HEK293 (cell line): Measurements from ENCODE around the gene CCHCR1.
A peak's percentile ranks its signal among the peaks of the same experiment; 100 is the strongest.

Experiments
- KLF10 ChIP-seq: fragments of 450-650 bp; IDR thresholded peaks from 2 replicates; pipeline ENCODE4 v1.5.1; 2018; ENCODE audit warnings: missing biosample characterization, mild to moderate bottlenecking, missing genetic modification characterization
- TSHZ1 ChIP-seq: fragments of 450-650 bp; formaldehyde crosslinking; IDR thresholded peaks from 2 replicates; pipeline ENCODE4 v1.5.1; 2016; ENCODE audit warnings: missing biosample characterization, missing genetic modification characterization, borderline replicate concordance
- ZNF175 ChIP-seq: fragments of 450-650 bp; formaldehyde crosslinking; IDR thresholded peaks from 2 replicates; pipeline ENCODE4 v1.5.1; 2016; ENCODE audit warnings: missing biosample characterization, missing genetic modification characterization
- ZNF24 ChIP-seq: fragments of 450-650 bp; formaldehyde crosslinking; IDR thresholded peaks from 2 replicates; pipeline ENCODE4 v1.5.1; 2016; ENCODE audit warnings: missing biosample characterization, missing genetic modification characterization
- ZNF302 ChIP-seq: fragments of 450-650 bp; formaldehyde crosslinking; IDR thresholded peaks from 2 replicates; pipeline ENCODE4 v1.5.1; 2016; ENCODE audit warnings: missing biosample characterization, missing genetic modification characterization, low read depth
- ZNF311 ChIP-seq: fragments of 450-650 bp; formaldehyde crosslinking; IDR thresholded peaks from 2 replicates; pipeline ENCODE4 v1.5.1; 2017; ENCODE audit warnings: missing biosample characterization, missing genetic modification characterization, borderline replicate concordance
- ZNF707 ChIP-seq: fragments of 450-650 bp; formaldehyde crosslinking; IDR thresholded peaks from 2 replicates; pipeline ENCODE4 v1.5.1; 2016; ENCODE audit warnings: missing biosample characterization, missing genetic modification characterization
- TF ChIP-seq, protein P1 (sequence below): fragments of 450-650 bp; formaldehyde crosslinking; IDR thresholded peaks from 2 replicates; pipeline ENCODE4 v1.5.1; 2016; ENCODE audit warnings: missing biosample characterization, missing genetic modification characterization
- TF ChIP-seq, protein P2 (sequence below): fragments of 450-650 bp; formaldehyde crosslinking; IDR thresholded peaks from 2 replicates; pipeline ENCODE4 v1.5.1; 2016; ENCODE audit warnings: missing biosample characterization, missing genetic modification characterization
- TF ChIP-seq, protein P3 (sequence below): fragments of 450-650 bp; formaldehyde crosslinking; conservative IDR thresholded peaks from 2 replicates; pipeline ENCODE4 v1.5.1; 2016; ENCODE audit warnings: low read depth, missing biosample characterization, missing genetic modification characterization
- TF ChIP-seq, protein P4 (sequence below): fragments of 450-650 bp; formaldehyde crosslinking; IDR thresholded peaks from 2 replicates; pipeline ENCODE4 v1.5.1; 2016; ENCODE audit warnings: missing biosample characterization, missing genetic modification characterization

DNA sequence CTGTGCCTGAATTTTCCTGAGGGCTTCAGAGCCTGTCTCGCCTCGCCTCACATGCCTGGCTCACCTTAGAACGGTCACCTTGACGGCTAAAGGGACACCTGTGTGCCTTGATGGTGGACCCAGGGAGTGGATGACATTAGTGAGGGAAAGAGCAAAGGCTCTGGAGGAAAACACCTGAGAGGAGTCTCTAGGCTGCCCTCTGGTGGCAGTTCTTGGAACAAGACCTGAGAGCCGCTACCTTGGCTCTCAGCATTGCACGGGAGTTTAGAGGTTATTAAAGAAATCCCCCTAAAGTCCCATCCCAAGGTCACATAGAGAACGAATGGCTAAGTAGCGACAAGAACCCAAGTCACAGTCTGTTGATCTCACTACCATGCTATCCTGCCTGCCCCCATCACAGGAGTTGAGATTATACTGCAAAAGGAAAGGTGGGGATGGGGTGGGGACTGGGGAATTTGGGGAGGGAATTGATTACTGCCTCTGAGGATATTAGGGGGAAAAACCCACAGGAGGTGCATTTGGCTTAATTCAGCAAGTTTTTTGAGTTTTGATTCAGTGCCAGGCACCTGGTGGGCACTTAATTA lies 29.4 kb downstream of the CCHCR1 start:
- TF ChIP-seq, protein P1, sequence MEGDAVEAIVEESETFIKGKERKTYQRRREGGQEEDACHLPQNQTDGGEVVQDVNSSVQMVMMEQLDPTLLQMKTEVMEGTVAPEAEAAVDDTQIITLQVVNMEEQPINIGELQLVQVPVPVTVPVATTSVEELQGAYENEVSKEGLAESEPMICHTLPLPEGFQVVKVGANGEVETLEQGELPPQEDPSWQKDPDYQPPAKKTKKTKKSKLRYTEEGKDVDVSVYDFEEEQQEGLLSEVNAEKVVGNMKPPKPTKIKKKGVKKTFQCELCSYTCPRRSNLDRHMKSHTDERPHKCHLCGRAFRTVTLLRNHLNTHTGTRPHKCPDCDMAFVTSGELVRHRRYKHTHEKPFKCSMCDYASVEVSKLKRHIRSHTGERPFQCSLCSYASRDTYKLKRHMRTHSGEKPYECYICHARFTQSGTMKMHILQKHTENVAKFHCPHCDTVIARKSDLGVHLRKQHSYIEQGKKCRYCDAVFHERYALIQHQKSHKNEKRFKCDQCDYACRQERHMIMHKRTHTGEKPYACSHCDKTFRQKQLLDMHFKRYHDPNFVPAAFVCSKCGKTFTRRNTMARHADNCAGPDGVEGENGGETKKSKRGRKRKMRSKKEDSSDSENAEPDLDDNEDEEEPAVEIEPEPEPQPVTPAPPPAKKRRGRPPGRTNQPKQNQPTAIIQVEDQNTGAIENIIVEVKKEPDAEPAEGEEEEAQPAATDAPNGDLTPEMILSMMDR: peak; percentile 57; the same call in 1 of the 2 replicates
- TF ChIP-seq ZNF24 (tag by site-specific recombination) (no peak), TSHZ1 (tag by site-specific recombination) (no peak), ZNF175 (tag by site-specific recombination) (no peak), ZNF311 (tag by site-specific recombination) (no peak), ZNF302 (tag by site-specific recombination) (no peak), KLF10 (tag by site-specific recombination) (no peak), ZNF707 (tag by site-specific recombination) (no peak)
- TF ChIP-seq, protein P2, sequence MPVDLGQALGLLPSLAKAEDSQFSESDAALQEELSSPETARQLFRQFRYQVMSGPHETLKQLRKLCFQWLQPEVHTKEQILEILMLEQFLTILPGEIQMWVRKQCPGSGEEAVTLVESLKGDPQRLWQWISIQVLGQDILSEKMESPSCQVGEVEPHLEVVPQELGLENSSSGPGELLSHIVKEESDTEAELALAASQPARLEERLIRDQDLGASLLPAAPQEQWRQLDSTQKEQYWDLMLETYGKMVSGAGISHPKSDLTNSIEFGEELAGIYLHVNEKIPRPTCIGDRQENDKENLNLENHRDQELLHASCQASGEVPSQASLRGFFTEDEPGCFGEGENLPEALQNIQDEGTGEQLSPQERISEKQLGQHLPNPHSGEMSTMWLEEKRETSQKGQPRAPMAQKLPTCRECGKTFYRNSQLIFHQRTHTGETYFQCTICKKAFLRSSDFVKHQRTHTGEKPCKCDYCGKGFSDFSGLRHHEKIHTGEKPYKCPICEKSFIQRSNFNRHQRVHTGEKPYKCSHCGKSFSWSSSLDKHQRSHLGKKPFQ (tag by site-specific recombination): no peak
- TF ChIP-seq, protein P3, sequence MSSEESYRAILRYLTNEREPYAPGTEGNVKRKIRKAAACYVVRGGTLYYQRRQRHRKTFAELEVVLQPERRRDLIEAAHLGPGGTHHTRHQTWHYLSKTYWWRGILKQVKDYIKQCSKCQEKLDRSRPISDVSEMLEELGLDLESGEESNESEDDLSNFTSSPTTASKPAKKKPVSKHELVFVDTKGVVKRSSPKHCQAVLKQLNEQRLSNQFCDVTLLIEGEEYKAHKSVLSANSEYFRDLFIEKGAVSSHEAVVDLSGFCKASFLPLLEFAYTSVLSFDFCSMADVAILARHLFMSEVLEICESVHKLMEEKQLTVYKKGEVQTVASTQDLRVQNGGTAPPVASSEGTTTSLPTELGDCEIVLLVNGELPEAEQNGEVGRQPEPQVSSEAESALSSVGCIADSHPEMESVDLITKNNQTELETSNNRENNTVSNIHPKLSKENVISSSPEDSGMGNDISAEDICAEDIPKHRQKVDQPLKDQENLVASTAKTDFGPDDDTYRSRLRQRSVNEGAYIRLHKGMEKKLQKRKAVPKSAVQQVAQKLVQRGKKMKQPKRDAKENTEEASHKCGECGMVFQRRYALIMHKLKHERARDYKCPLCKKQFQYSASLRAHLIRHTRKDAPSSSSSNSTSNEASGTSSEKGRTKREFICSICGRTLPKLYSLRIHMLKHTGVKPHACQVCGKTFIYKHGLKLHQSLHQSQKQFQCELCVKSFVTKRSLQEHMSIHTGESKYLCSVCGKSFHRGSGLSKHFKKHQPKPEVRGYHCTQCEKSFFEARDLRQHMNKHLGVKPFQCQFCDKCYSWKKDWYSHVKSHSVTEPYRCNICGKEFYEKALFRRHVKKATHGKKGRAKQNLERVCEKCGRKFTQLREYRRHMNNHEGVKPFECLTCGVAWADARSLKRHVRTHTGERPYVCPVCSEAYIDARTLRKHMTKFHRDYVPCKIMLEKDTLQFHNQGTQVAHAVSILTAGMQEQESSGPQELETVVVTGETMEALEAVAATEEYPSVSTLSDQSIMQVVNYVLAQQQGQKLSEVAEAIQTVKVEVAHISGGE (tag by site-specific recombination): no peak
- TF ChIP-seq, protein P4, sequence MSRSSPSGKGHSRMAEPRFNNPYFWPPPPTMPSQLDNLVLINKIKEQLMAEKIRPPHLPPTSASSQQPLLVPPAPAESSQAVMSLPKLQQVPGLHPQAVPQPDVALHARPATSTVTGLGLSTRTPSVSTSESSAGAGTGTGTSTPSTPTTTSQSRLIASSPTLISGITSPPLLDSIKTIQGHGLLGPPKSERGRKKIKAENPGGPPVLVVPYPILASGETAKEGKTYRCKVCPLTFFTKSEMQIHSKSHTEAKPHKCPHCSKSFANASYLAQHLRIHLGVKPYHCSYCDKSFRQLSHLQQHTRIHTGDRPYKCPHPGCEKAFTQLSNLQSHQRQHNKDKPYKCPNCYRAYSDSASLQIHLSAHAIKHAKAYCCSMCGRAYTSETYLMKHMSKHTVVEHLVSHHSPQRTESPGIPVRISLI (tag by site-specific recombination): no peak
